HG03060 (cell line): ENCODE data around the gene GNPTAB.
"Not testable (repeated sequence)": the region's sequence is repeated elsewhere in the genome, so short reads cannot be mapped to it uniquely, and the experiment has no call there.

ENCODE experiments used
- ATAC-seq: cut with Tn5 transposase; IDR thresholded peaks from one replicate; pipeline ENCODE4 v1.9.1; 2021; ENCODE audit warnings: low read depth, moderate number of reproducible peaks; ENCODE audit not compliant: unreplicated experiment

Gene GNPTAB

GRCh38 chr12:101811342-101811741, 19.4 kb downstream of the GNPTAB start:
- ATAC-seq: not testable (repeated sequence)

- ATAC-seq: no peak
These were observed 21.6 kb downstream of the GNPTAB start for GRCh38 chr12:101809208-101809607.

- ATAC-seq: no peak
These were observed 24.5 kb downstream of the GNPTAB start for GRCh38 chr12:101806265-101806664.

- ATAC-seq: no peak
These were observed 26.4 kb downstream of the GNPTAB start for GRCh38 chr12:101804409-101804808.

- ATAC-seq: no peak
These were observed 26.8 kb downstream of the GNPTAB start for GRCh38 chr12:101803978-101804377.

GRCh38 chr12:101802486-101802885, 28.3 kb downstream of the GNPTAB start:
- no peak for ATAC-seq

- ATAC-seq: no peak
These were observed 31.0 kb downstream of the GNPTAB start for GRCh38 chr12:101799774-101800173.

- no peak for ATAC-seq
These were observed 35.0 kb downstream of the GNPTAB start for GRCh38 chr12:101795786-101796185.

GRCh38 chr12:101795013-101795412, 35.7 kb downstream of the GNPTAB start:
- ATAC-seq: no peak

- no peak for ATAC-seq
These were observed 36.2 kb downstream of the GNPTAB start for GRCh38 chr12:101794574-101794973.

- ATAC-seq: peak; percentile 84
These were observed 37.4 kb downstream of the GNPTAB start for GRCh38 chr12:101793401-101793800.

GRCh38 chr12:101792046-101792931, 38.5 kb downstream of the GNPTAB start:
- ATAC-seq: no peak

- ATAC-seq: no peak
These were observed 41.6 kb downstream of the GNPTAB start for GRCh38 chr12:101789171-101789570.

- no peak for ATAC-seq
These were observed 45.1 kb downstream of the GNPTAB start for GRCh38 chr12:101785671-101786070.

GRCh38 chr12:101784376-101784775, 46.4 kb downstream of the GNPTAB start:
- ATAC-seq: no peak

- ATAC-seq: no peak
These were observed 46.9 kb downstream of the GNPTAB start for GRCh38 chr12:101783838-101784237.

- ATAC-seq: no peak
These were observed 47.6 kb downstream of the GNPTAB start for GRCh38 chr12:101783150-101783549.

GRCh38 chr12:101782273-101782731, 48.5 kb downstream of the GNPTAB start:
- ATAC-seq: no peak

- no peak for ATAC-seq
These were observed 48.9 kb downstream of the GNPTAB start for GRCh38 chr12:101781834-101782233.

- no peak for ATAC-seq
These were observed 50.2 kb downstream of the GNPTAB start for GRCh38 chr12:101780599-101780998.

- ATAC-seq: no peak
These were observed 51.1 kb downstream of the GNPTAB start for GRCh38 chr12:101779626-101780025.

- no peak for ATAC-seq
These were observed 51.6 kb downstream of the GNPTAB start for GRCh38 chr12:101779200-101779599.
